ENCODE measurements around the gene DCDC2. TPM values are rescaled to one million over a fixed set of nuclear protein-coding genes. Genes with fewer than 3 reads are reported as not detected.

DCDC2 gene
- total RNA-seq, 1 experiment from 2014 or later: 191 TPM

DNA sequence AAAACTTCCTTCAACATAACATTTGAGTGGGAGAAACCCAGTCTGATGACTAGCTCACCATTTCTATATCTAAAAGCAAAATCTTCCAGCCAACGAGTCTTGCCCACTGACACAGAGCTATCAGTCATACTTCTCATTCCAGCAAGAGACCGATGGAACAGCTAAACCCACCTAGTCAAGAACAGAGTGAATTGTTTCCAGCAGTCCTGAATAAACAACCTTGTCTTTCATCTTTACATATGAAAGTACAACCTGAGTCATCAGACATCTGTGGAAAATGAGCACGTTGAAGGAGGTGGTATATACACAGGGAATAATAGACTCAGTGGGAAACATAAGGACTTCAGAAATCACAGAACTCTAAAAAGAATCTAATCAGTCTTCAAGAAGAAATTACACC lies 208.0 kb downstream of the DCDC2 start:
- TF ChIP-seq, protein P1, sequence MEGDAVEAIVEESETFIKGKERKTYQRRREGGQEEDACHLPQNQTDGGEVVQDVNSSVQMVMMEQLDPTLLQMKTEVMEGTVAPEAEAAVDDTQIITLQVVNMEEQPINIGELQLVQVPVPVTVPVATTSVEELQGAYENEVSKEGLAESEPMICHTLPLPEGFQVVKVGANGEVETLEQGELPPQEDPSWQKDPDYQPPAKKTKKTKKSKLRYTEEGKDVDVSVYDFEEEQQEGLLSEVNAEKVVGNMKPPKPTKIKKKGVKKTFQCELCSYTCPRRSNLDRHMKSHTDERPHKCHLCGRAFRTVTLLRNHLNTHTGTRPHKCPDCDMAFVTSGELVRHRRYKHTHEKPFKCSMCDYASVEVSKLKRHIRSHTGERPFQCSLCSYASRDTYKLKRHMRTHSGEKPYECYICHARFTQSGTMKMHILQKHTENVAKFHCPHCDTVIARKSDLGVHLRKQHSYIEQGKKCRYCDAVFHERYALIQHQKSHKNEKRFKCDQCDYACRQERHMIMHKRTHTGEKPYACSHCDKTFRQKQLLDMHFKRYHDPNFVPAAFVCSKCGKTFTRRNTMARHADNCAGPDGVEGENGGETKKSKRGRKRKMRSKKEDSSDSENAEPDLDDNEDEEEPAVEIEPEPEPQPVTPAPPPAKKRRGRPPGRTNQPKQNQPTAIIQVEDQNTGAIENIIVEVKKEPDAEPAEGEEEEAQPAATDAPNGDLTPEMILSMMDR (IDR thresholded peaks at IDR 0.05; ENCODE audit: insufficient read depth in 1 of 2, low read depth in 1 of 2, low read length in 1 of 2, severe bottlenecking in 1 of 2, unreplicated experiment in 1 of 2): no peak
- Mint-ChIP-seq H3K27ac (ENCODE audit: unreplicated experiment) (peak overlapping the region; percentile 95), H3K9me3 (ENCODE audit: unreplicated experiment) (peaks cover 22% of the 10 kb centered on the region), H3K36me3 (ENCODE audit: insufficient read depth, unreplicated experiment) (peaks cover 71% of the 10 kb centered on the region), H3K4me1 (ENCODE audit: low read depth, unreplicated experiment) (peaks cover 49% of the 10 kb centered on the region), H3K4me3 (ENCODE audit: unreplicated experiment) (peak overlapping the region; percentile 36), H3K27me3 (ENCODE audit: insufficient read depth, unreplicated experiment) (no peaks in the 10 kb centered on the region)
- no peak overlapping the region for H3K4me3 ChIP-seq (ENCODE audit: low read depth, low read length)
- no peaks in the 10 kb centered on the region for H3K27me3 ChIP-seq (replicated peaks; ENCODE audit: control insufficient read depth, insufficient read depth, low read length)
- H3K36me3 ChIP-seq (ENCODE audit: control insufficient read depth, insufficient read depth, low read length): no peaks in the 10 kb centered on the region; the same call in 1 of the 2 replicates
- no peak for DNase-seq
- POLR2A ChIA-PET: interaction anchor here (0.9 kb wide), 1 partner anchor 8 kb away, joined by 3 read pairs; no protein-coding TSS in a partner anchor
- peaks cover 40% of the 10 kb centered on the region for H3K4me1 ChIP-seq
- BruUV-seq (replicated peaks): no TSS peak
- intact Hi-C loops (cut with micrococcal nuclease; ENCODE audit: unreplicated experiment): loop anchor here (2.0 kb wide), 1 partner anchor 85 kb away; no protein-coding TSS in a partner anchor
- H3K9me3 ChIP-seq: 0 out of 2 replicates have a peak, but pooled peaks cover 2% of the 10 kb centered on the region
- CTCF ChIA-PET: no interaction called here

DNA sequence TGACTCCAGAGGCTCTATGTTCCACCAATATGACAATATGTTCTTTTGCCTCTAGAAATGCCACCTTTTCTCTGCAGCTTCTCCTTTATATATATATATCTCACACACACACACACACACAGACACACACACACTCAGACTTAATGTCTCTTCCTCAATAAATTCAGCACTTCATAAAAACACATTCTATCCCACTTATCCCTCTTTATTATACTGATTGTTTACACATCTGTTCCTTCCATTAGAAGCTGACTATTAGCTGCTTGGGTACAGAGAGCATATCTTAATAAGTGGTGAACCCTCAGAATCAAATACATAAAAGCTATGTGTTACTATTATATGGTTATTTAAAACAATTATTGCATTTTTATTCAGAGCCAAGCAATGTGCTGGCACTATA lies 208.6 kb downstream of the DCDC2 start:
- DNase-seq: no peak
- H3K4me3 Mint-ChIP-seq (ENCODE audit: unreplicated experiment): no peak overlapping the region
- peak overlapping the region; percentile 95 for H3K27ac Mint-ChIP-seq (ENCODE audit: unreplicated experiment)
- intact Hi-C loops (cut with micrococcal nuclease; ENCODE audit: unreplicated experiment): loop anchor here (2.0 kb wide), 1 partner anchor 84 kb away; no protein-coding TSS in a partner anchor
- Histone ChIP-seq H3K9me3 (0 out of 2 replicates have a peak, but pooled peaks cover 2% of the 10 kb centered on the region), H3K27me3 (replicated peaks; ENCODE audit: control insufficient read depth, insufficient read depth, low read length) (no peaks in the 10 kb centered on the region), H3K36me3 (ENCODE audit: control insufficient read depth, insufficient read depth, low read length) (no peaks in the 10 kb centered on the region; the same call in none of the 2 replicates), H3K4me3 (ENCODE audit: low read depth, low read length) (no peak overlapping the region), H3K4me1 (peaks cover 40% of the 10 kb centered on the region)
- no TSS peak for BruUV-seq (replicated peaks)
- POLR2A ChIA-PET: interaction anchor here (0.9 kb wide), 1 partner anchor 9 kb away, joined by 3 read pairs; no protein-coding TSS in a partner anchor
- H3K9me3 Mint-ChIP-seq (ENCODE audit: unreplicated experiment): peaks cover 22% of the 10 kb centered on the region
- no peaks in the 10 kb centered on the region for H3K27me3 Mint-ChIP-seq (ENCODE audit: insufficient read depth, unreplicated experiment)
- CTCF ChIA-PET: no interaction called here
- TF ChIP-seq, protein P1 (IDR thresholded peaks at IDR 0.05; ENCODE audit: insufficient read depth in 1 of 2, low read depth in 1 of 2, low read length in 1 of 2, severe bottlenecking in 1 of 2, unreplicated experiment in 1 of 2): no peak
- peaks cover 49% of the 10 kb centered on the region for H3K4me1 Mint-ChIP-seq (ENCODE audit: low read depth, unreplicated experiment)
- H3K36me3 Mint-ChIP-seq (ENCODE audit: insufficient read depth, unreplicated experiment): peaks cover 71% of the 10 kb centered on the region

DNA sequence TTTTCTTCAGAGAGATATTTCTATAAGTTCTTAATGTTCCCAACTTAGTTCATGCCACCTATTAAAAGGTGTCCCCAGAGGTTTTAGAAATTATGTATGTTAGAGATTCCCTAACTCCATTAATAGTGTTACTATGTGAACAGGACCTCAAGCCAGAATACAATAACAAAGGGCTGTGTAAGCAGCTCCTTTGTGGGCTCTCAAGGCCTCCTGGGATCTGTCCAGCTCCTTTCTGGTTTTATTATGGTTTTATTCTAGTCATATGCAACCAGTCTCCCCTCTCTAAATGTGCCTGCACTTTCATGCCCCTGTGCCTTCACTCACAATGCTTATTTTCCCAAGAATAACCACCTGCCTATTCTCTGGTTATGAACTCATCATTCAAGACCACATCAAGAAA lies 209.2 kb downstream of the DCDC2 start:
- intact Hi-C loops (cut with micrococcal nuclease; ENCODE audit: unreplicated experiment): loop anchor here (1.0 to 2.0 kb wide), 2 partner anchors 47 to 84 kb away; no protein-coding TSS in a partner anchor
- CTCF ChIA-PET: no interaction called here
- no peaks in the 10 kb centered on the region for H3K27me3 Mint-ChIP-seq (ENCODE audit: insufficient read depth, unreplicated experiment)
- Histone ChIP-seq H3K27me3 (replicated peaks; ENCODE audit: control insufficient read depth, insufficient read depth, low read length) (no peaks in the 10 kb centered on the region), H3K36me3 (ENCODE audit: control insufficient read depth, insufficient read depth, low read length) (no peaks in the 10 kb centered on the region; the same call in none of the 2 replicates), H3K4me3 (ENCODE audit: low read depth, low read length) (no peak overlapping the region), H3K4me1 (peaks cover 40% of the 10 kb centered on the region), H3K9me3 (0 out of 2 replicates have a peak, but pooled peaks cover 2% of the 10 kb centered on the region)
- peaks cover 49% of the 10 kb centered on the region for H3K4me1 Mint-ChIP-seq (ENCODE audit: low read depth, unreplicated experiment)
- H3K4me3 Mint-ChIP-seq (ENCODE audit: unreplicated experiment): peak overlapping the region; percentile 65
- POLR2A ChIA-PET: no interaction called here
- no peak for DNase-seq
- H3K27ac Mint-ChIP-seq (ENCODE audit: unreplicated experiment): peak overlapping the region; percentile 95
- peaks cover 22% of the 10 kb centered on the region for H3K9me3 Mint-ChIP-seq (ENCODE audit: unreplicated experiment)
- peaks cover 65% of the 10 kb centered on the region for H3K36me3 Mint-ChIP-seq (ENCODE audit: insufficient read depth, unreplicated experiment)
- TF ChIP-seq, protein P1 (IDR thresholded peaks at IDR 0.05; ENCODE audit: insufficient read depth in 1 of 2, low read depth in 1 of 2, low read length in 1 of 2, severe bottlenecking in 1 of 2, unreplicated experiment in 1 of 2): no peak
- TSS peak; percentile 49 for BruUV-seq (replicated peaks)

Measured in Caco-2 (cell line).